SK-N-SH (cell line): ENCODE results near the gene ZNF454.

ENCODE experiments used
- EP300 ChIP-seq, 2 experiments: IDR thresholded peaks; 2 replicates each; pipeline versions ENCODE4 v1.4.0 to v1.6.1; 2012; ENCODE audit warnings: borderline replicate concordance in 1 of 2, low read depth in 1 of 2, low read length in 1 of 2
- FOXM1 ChIP-seq: IDR thresholded peaks from 2 replicates; pipeline ENCODE4 v1.4.0; 2012; ENCODE audit warnings: low read depth, mild to moderate bottlenecking
- GATA2 ChIP-seq: sonication (generic); formaldehyde crosslinking; IDR thresholded peaks from 2 replicates; pipeline ENCODE4 v1.5.0; 2020; ENCODE audit warnings: mild to moderate bottlenecking, missing genetic modification reagents
- NRF1 ChIP-seq: IDR thresholded peaks from 2 replicates; pipeline ENCODE4 v1.6.1; 2012; ENCODE audit warnings: low read depth, mild to moderate bottlenecking, low read length
- POLR2AphosphoS5 ChIP-seq: IDR thresholded peaks from 2 replicates; pipeline ENCODE4 v1.6.1; 2012; ENCODE audit warnings: low read depth, low read length
- RAD21 ChIP-seq: IDR thresholded peaks from 2 replicates; pipeline ENCODE4 v1.6.1; 2012; ENCODE audit warnings: mild to moderate bottlenecking, low read length
- RCOR1 ChIP-seq: fragments of 150-350 bp; IDR thresholded peaks from 2 replicates; pipeline ENCODE4 v1.6.1; 2017; ENCODE audit warnings: antibody characterized with exemption, low read length
- SMC3 ChIP-seq: IDR thresholded peaks from 2 replicates; pipeline ENCODE4 v1.6.1; 2012; ENCODE audit warnings: low read depth, low read length, improper control_type of control experiment
- TAF1 ChIP-seq: IDR thresholded peaks from 2 replicates; pipeline ENCODE4 v1.6.1; 2012; ENCODE audit warnings: low read depth, mild to moderate bottlenecking, low read length, moderate library complexity, borderline replicate concordance
- TCF12 ChIP-seq: IDR thresholded peaks from 2 replicates; pipeline ENCODE4 v1.4.0; 2012
- TF ChIP-seq, protein P1 (sequence below): fragments of 200-600 bp; sonication (generic); IDR thresholded peaks from 2 replicates; pipeline ENCODE4 v1.6.1; 2017; ENCODE audit warnings: antibody characterized with exemption, mild to moderate bottlenecking, moderate library complexity

DNA sequence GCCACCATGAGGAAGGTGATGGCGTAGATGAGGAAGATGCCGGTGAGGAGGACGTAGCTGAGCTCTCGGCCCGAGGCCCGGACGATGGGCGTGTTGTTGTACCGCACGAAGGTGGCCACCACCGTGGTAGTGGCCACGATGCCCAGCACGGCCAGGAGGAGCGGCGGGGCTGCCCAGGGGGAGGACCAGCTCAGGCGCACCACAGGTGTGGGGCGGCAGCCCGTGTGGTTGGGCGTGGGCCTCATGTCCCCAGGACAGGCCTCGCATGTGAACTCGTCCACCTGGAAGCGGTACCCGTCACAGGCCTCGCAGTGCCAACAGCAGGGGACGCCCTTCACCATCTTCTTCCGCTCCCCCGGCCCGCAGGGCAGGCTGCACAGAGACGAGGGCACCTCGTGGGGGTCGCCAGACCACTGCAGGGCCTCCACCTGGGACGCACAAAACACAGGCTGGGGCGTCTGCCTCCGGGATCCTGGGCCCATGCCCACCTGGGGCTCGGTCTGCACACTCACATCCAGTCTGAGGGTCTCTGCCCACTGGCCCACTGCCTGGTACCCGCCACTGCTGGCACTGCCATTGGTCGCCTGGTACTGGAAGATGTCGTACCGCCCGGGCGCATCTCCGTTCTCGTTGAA lies 45.4 kb downstream of the ZNF454 start:
- TF ChIP-seq, protein P1, sequence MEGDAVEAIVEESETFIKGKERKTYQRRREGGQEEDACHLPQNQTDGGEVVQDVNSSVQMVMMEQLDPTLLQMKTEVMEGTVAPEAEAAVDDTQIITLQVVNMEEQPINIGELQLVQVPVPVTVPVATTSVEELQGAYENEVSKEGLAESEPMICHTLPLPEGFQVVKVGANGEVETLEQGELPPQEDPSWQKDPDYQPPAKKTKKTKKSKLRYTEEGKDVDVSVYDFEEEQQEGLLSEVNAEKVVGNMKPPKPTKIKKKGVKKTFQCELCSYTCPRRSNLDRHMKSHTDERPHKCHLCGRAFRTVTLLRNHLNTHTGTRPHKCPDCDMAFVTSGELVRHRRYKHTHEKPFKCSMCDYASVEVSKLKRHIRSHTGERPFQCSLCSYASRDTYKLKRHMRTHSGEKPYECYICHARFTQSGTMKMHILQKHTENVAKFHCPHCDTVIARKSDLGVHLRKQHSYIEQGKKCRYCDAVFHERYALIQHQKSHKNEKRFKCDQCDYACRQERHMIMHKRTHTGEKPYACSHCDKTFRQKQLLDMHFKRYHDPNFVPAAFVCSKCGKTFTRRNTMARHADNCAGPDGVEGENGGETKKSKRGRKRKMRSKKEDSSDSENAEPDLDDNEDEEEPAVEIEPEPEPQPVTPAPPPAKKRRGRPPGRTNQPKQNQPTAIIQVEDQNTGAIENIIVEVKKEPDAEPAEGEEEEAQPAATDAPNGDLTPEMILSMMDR, result no peak
- no peak for TF ChIP-seq RCOR1
- TF ChIP-seq RAD21, result no peak
- no peak for TF ChIP-seq EP300 (IDR thresholded peaks at IDR 0.05; ENCODE audit: borderline replicate concordance in 1 of 2, low read depth in 1 of 2, low read length in 1 of 2)
- TF ChIP-seq GATA2 (CRISPR knock-in tag), result no peak
- TF ChIP-seq NRF1, result no peak
- TF ChIP-seq POLR2AphosphoS5, result no peak
- no peak for TF ChIP-seq SMC3
- no peak for TF ChIP-seq TAF1
- no peak for TF ChIP-seq TCF12
- no peak for TF ChIP-seq FOXM1
